H9 (cell line): Measurements from ENCODE around the gene CYB561D1. TPM values are rescaled to one million over a fixed set of nuclear protein-coding genes. Genes with fewer than 3 reads are reported as not detected.

Source experiments
- DNase-seq: peaks from one replicate; pipeline ENCODE4 v3.0.0-alpha.2; 2017
- H2AFZ ChIP-seq: one replicate; pipeline ENCODE4 v1.6.1; 2013; ENCODE audit warnings: mild to moderate bottlenecking, low read length, control low read depth, moderate library complexity
- H2AK5ac ChIP-seq: 2 replicates; pipeline ENCODE4 v1.6.1; 2013; ENCODE audit warnings: low read length, control low read depth, mixed read lengths; ENCODE audit not compliant: insufficient read length
- H2BK120ac ChIP-seq: one replicate; pipeline ENCODE4 v1.6.1; 2013; ENCODE audit warnings: low read depth, mild to moderate bottlenecking, low read length, control low read depth, inconsistent platforms; ENCODE audit not compliant: poor library complexity, severe bottlenecking
- H2BK12ac ChIP-seq: 2 replicates; pipeline ENCODE4 v1.6.1; 2013; ENCODE audit warnings: low read length, control low read depth, mixed read lengths, low read depth; ENCODE audit not compliant: insufficient read length
- H2BK15ac ChIP-seq: 2 replicates; pipeline ENCODE4 v1.6.1; 2013; ENCODE audit warnings: low read depth, low read length, control low read depth
- H2BK20ac ChIP-seq: one replicate; pipeline ENCODE4 v1.6.1; 2013; ENCODE audit warnings: low read depth, mild to moderate bottlenecking, low read length, control low read depth, inconsistent platforms; ENCODE audit not compliant: poor library complexity, severe bottlenecking
- H2BK5ac ChIP-seq: 2 replicates; pipeline ENCODE4 v1.6.1; 2013; ENCODE audit warnings: low read length, control low read depth, mixed read lengths; ENCODE audit not compliant: insufficient read length
- H3K14ac ChIP-seq: 2 replicates; pipeline ENCODE4 v1.6.1; 2013; ENCODE audit warnings: low read length, control low read depth; ENCODE audit not compliant: insufficient read depth
- H3K18ac ChIP-seq: 2 replicates; pipeline ENCODE4 v1.6.1; 2013; ENCODE audit warnings: low read depth, mild to moderate bottlenecking, mixed read lengths, low read length, control low read depth; ENCODE audit not compliant: insufficient read length
- H3K23ac ChIP-seq: 2 replicates; pipeline ENCODE4 v1.6.1; 2013; ENCODE audit warnings: low read length, control low read depth, mixed read lengths, low read depth; ENCODE audit not compliant: insufficient read length
- H3K23me2 ChIP-seq: 2 replicates; pipeline ENCODE4 v1.6.1; 2013; ENCODE audit warnings: low read depth, mild to moderate bottlenecking, mixed read lengths, low read length, control low read depth; ENCODE audit not compliant: insufficient read length, poor library complexity, severe bottlenecking
- H3K27ac ChIP-seq: 2 replicates; pipeline ENCODE4 v1.5.1; 2013; ENCODE audit warnings: low read length, control low read depth, mixed read lengths, low read depth; ENCODE audit not compliant: insufficient read length
- H3K27me3 ChIP-seq: 2 replicates; pipeline ENCODE4 v1.6.1; 2013; ENCODE audit warnings: low read length, control low read depth, inconsistent platforms; ENCODE audit not compliant: insufficient read depth
- H3K4ac ChIP-seq: 2 replicates; pipeline ENCODE4 v1.6.1; 2013; ENCODE audit warnings: low read depth, mild to moderate bottlenecking, control low read depth, inconsistent platforms, low read length, moderate library complexity
- H3K4me1 ChIP-seq: 2 replicates; pipeline ENCODE4 v1.6.1; 2013; ENCODE audit warnings: low read length, control low read depth, inconsistent platforms; ENCODE audit not compliant: insufficient read depth
- H3K4me2 ChIP-seq: 2 replicates; pipeline ENCODE4 v1.6.1; 2013; ENCODE audit warnings: low read length, control low read depth, mixed read lengths; ENCODE audit not compliant: insufficient read length, insufficient read depth
- H3K56ac ChIP-seq: 2 replicates; pipeline ENCODE4 v1.6.1; 2013; ENCODE audit warnings: low read depth, mild to moderate bottlenecking, mixed read lengths, low read length, control low read depth; ENCODE audit not compliant: insufficient read length
- H3K79me1 ChIP-seq: 2 replicates; pipeline ENCODE4 v1.6.1; 2013; ENCODE audit warnings: low read depth, mild to moderate bottlenecking, moderate library complexity, low read length, control low read depth, inconsistent platforms; ENCODE audit not compliant: insufficient read depth, poor library complexity, severe bottlenecking
- H3K79me2 ChIP-seq: 2 replicates; pipeline ENCODE4 v1.6.1; 2013; ENCODE audit warnings: low read length, control low read depth, inconsistent platforms; ENCODE audit not compliant: insufficient read depth
- H3K9ac ChIP-seq: 2 replicates; pipeline ENCODE4 v1.6.1; 2013; ENCODE audit warnings: low read length, control low read depth, mixed read lengths; ENCODE audit not compliant: insufficient read length; ENCODE audit errors: extremely low read depth
- H3K9me3 ChIP-seq: one replicate; pipeline ENCODE4 v1.6.1; 2013; ENCODE audit warnings: low read depth, low read length, inconsistent platforms; ENCODE audit not compliant: control insufficient read depth
- H3T11ph ChIP-seq: one replicate; pipeline ENCODE4 v1.6.1; 2013; ENCODE audit warnings: mild to moderate bottlenecking, low read length, control low read depth, inconsistent platforms
- H4K20me1 ChIP-seq: one replicate; pipeline ENCODE4 v1.6.1; 2013; ENCODE audit not compliant: control insufficient read depth, insufficient read length, insufficient read depth
- H4K5ac ChIP-seq: 2 replicates; pipeline ENCODE4 v1.6.1; 2013; ENCODE audit warnings: low read depth, mild to moderate bottlenecking, mixed read lengths, low read length, control low read depth; ENCODE audit not compliant: insufficient read length
- H4K8ac ChIP-seq: replicated peaks from 2 replicates; pipeline ENCODE4 v1.6.1; 2013; ENCODE audit warnings: low read length, control low read depth, mixed read lengths, low read depth; ENCODE audit not compliant: insufficient read length
- H4K91ac ChIP-seq: 2 replicates; pipeline ENCODE4 v1.6.1; 2013; ENCODE audit warnings: low read depth, mild to moderate bottlenecking, moderate library complexity, mixed read lengths, low read length, control low read depth; ENCODE audit not compliant: insufficient read length
- H3K27ac Mint-ChIP-seq, 3 experiments: 2 replicates in 2 of 3; 3 replicates in 1 of 3; pipeline ENCODE4 v1.8.0; 2020 to 2021; ENCODE audit warnings: mixed read lengths in 3 of 3, mild to moderate bottlenecking in 1 of 3, moderate library complexity in 1 of 3
- H3K27me3 Mint-ChIP-seq: 2 replicates; pipeline ENCODE4 v1.8.0; 2021; ENCODE audit warnings: low read depth, mild to moderate bottlenecking, moderate library complexity, mixed read lengths
- H3K36me3 Mint-ChIP-seq, 3 experiments: 2 replicates in 2 of 3; 3 replicates in 1 of 3; pipeline ENCODE4 v1.8.0; 2020 to 2021; ENCODE audit warnings: low read depth in 3 of 3, mixed read lengths in 3 of 3; ENCODE audit not compliant: insufficient read depth in 1 of 3
- H3K4me1 Mint-ChIP-seq, 2 experiments: 2 replicates each; pipeline ENCODE4 v1.8.0; 2020; ENCODE audit warnings: mixed read lengths in 2 of 2
- H3K4me3 Mint-ChIP-seq, 2 experiments: 2 replicates in 1 of 2; 3 replicates in 1 of 2; pipeline ENCODE4 v1.8.0; 2020 to 2021; ENCODE audit warnings: mild to moderate bottlenecking in 2 of 2, mixed read lengths in 2 of 2, moderate library complexity in 1 of 2
- H3K9me3 Mint-ChIP-seq, 2 experiments: 2 replicates in 1 of 2; 3 replicates in 1 of 2; pipeline ENCODE4 v1.8.0; 2020; ENCODE audit warnings: mild to moderate bottlenecking in 2 of 2, mixed read lengths in 2 of 2, moderate library complexity in 1 of 2
- CTCF ChIP-seq: fragments of 200-600 bp; sonication (generic); conservative IDR thresholded peaks from 3 replicates; pipeline ENCODE4 v1.8.0; 2021; ENCODE audit warnings: antibody characterized with exemption, mild to moderate bottlenecking
- WGBS: extraction: QIAGEN DNeasy Blood & Tissue Kit; methylation state at CpG from one replicate; pipeline ENCODE4 v1.1.7; 2013; ENCODE audit warnings: missing lambda C conversion rate, low lambda C conversion rate, mixed read lengths; ENCODE audit not compliant: insufficient read length; ENCODE audit errors: extremely low coverage; 5-methylcytosine and 5-hydroxymethylcytosine counted together
- total RNA-seq: library from RNA; stranded (reverse); gene quantifications from 2 replicates; pipeline ENCODE4 v1.2.1, GENCODE V29; 2021

Gene CYB561D1
- total RNA-seq, 1 experiment from 2014 or later, result 6.5 TPM

GRCh38 chr1:109490934-109491302 lies 3.0 kb upstream of the CYB561D1 start:
- H3K9ac ChIP-seq, result no peak overlapping the region
- no peaks in the 10 kb centered on the region for H3K9me3 Mint-ChIP-seq
- H3K27me3 Mint-ChIP-seq, result no peaks in the 10 kb centered on the region
- no peaks in the 10 kb centered on the region for H3K9me3 ChIP-seq
- peaks cover 5 to 48% (median 11%) of the 10 kb centered on the region in 3 experiments; a peak in 5 of 7 replicates for H3K36me3 Mint-ChIP-seq
- H3K23ac ChIP-seq, result no peak overlapping the region
- WGBS, result no CpG with 5 or more reads among the region's 11 CpGs
- no peaks in the 10 kb centered on the region for H3K79me2 ChIP-seq
- no peak overlapping the region for H4K8ac ChIP-seq
- H4K91ac ChIP-seq, result no peak overlapping the region
- no peak overlapping the region for H3T11ph ChIP-seq
- H2BK20ac ChIP-seq, result no peak overlapping the region
- no peak overlapping the region for H3K4me2 ChIP-seq
- no peaks in the 10 kb centered on the region for H4K20me1 ChIP-seq
- H3K27ac ChIP-seq, result no peak overlapping the region
- H3K56ac ChIP-seq, result no peak overlapping the region
- no peaks in the 10 kb centered on the region for H3K4me1 ChIP-seq
- H2BK12ac ChIP-seq, result no peak overlapping the region
- DNase-seq, result no peak
- H3K4ac ChIP-seq, result no peak overlapping the region
- H3K27ac Mint-ChIP-seq, result no peak overlapping the region
- H3K18ac ChIP-seq, result no peak overlapping the region
- H3K4me1 Mint-ChIP-seq, result peaks cover 0 to 10% of the 10 kb centered on the region in 2 experiments; a peak in 3 of 4 replicates
- no peaks in the 10 kb centered on the region for H3K79me1 ChIP-seq
- H3K14ac ChIP-seq, result no peak overlapping the region
- H3K27me3 ChIP-seq, result no peaks in the 10 kb centered on the region
- no peak overlapping the region for H2BK5ac ChIP-seq
- H2BK15ac ChIP-seq, result no peak overlapping the region
- no peak overlapping the region for H2BK120ac ChIP-seq
- no peak overlapping the region for H2AFZ ChIP-seq
- H2AK5ac ChIP-seq, result no peak overlapping the region
- TF ChIP-seq CTCF, result no peak
- no peaks in the 10 kb centered on the region for H3K23me2 ChIP-seq
- no peak overlapping the region for H4K5ac ChIP-seq
- H3K4me3 Mint-ChIP-seq, result no peak overlapping the region
